ENCODE measurements around the gene ARHGAP26.

Gene ARHGAP26

DNA sequence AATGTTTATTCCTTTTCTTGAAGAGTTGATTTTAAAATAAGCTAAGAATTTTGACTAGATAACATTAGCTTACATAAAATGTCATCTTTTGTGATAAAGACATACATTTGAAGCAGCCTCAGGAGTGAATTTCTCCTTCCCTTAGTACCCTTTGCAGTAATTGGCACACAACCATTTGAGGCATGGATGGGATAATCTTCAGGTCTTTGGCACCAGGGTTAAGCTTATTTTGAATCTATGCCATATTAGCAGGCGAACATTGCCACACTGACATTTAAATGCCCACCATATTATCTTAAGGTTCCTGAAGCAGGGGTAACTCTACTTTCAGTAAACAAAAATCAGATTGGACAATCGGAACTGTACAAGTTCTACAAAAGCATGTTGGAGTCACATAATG is 507.4 kb downstream of the ARHGAP26 start:
- H2BK120ac ChIP-seq (ENCODE audit: low read depth, low read length): no peak overlapping the region
- H4K8ac ChIP-seq (ENCODE audit: low read length): no peak overlapping the region
- no peak overlapping the region for H4K91ac ChIP-seq (ENCODE audit: low read length)
- no peak overlapping the region for H3K18ac ChIP-seq (ENCODE audit: low read depth in 1 of 2, low read length in 2 of 2)
- H2AFZ ChIP-seq (ENCODE audit: low read depth, low read length): no peak overlapping the region
- 100% methylated on average over 2 of the region's 2 CpGs for WGBS
- DNase-seq: no peak
- no peaks in the 10 kb centered on the region for H3K27me3 ChIP-seq (ENCODE audit: control insufficient read depth in 1 of 2, insufficient read depth in 1 of 2, low read length in 2 of 2)
- no peak overlapping the region for H2AK5ac ChIP-seq (ENCODE audit: low read length, severe bottlenecking)
- no peak overlapping the region for H3K27ac ChIP-seq (ENCODE audit: low read length, poor library complexity, severe bottlenecking)
- peaks cover 0 to 52% of the 10 kb centered on the region in 2 experiments for H3K36me3 ChIP-seq (ENCODE audit: control insufficient read depth in 1 of 2, insufficient read depth in 2 of 2, low read depth in 1 of 2, low read length in 2 of 2)
- H3K4ac ChIP-seq (ENCODE audit: low read depth in 1 of 2, low read length in 2 of 2): no peak overlapping the region
- H3K23ac ChIP-seq (ENCODE audit: low read length in 2 of 2): no peak overlapping the region
- H3K9ac ChIP-seq (ENCODE audit: low read length): no peak overlapping the region
- no peak overlapping the region for H3K4me2 ChIP-seq (ENCODE audit: low read length, poor library complexity, severe bottlenecking)
- no peak overlapping the region for H2BK12ac ChIP-seq (ENCODE audit: low read length in 2 of 2)
- peaks cover 5% of the 10 kb centered on the region for H3K79me1 ChIP-seq (replicated peaks; ENCODE audit: low read length, poor library complexity, severe bottlenecking)
- no peak overlapping the region for H3K4me3 ChIP-seq (ENCODE audit: insufficient read depth in 1 of 2, low read depth in 1 of 2, low read length in 2 of 2)
- no peak overlapping the region for H3K14ac ChIP-seq (ENCODE audit: low read length in 2 of 2)
- H2BK5ac ChIP-seq (ENCODE audit: low read depth, low read length, poor library complexity, severe bottlenecking): no peak overlapping the region
- no peaks in the 10 kb centered on the region for H3K9me3 ChIP-seq (ENCODE audit: control insufficient read depth, low read length)
- peaks cover 3% of the 10 kb centered on the region for H3K4me1 ChIP-seq (ENCODE audit: control insufficient read depth, insufficient read depth, low read depth, low read length)
- no peak overlapping the region for H2BK15ac ChIP-seq (ENCODE audit: low read depth, poor library complexity, severe bottlenecking)
